HFFc6 (cell line): ENCODE results near the gene DNAAF8. TPM values are rescaled to one million over a fixed set of nuclear protein-coding genes. Genes with fewer than 3 reads are reported as not detected.

ENCODE experiments used
- DNase-seq: peaks from one replicate; pipeline ENCODE4 v3.0.0-alpha.2; 2018
- H3K27ac Mint-ChIP-seq: 2 replicates; pipeline ENCODE4 v1.8.0; 2020; ENCODE audit warnings: mild to moderate bottlenecking, mixed read lengths
- H3K27me3 Mint-ChIP-seq: 2 replicates; pipeline ENCODE4 v1.8.0; 2021; ENCODE audit warnings: mild to moderate bottlenecking, moderate library complexity, mixed read lengths; ENCODE audit not compliant: insufficient read depth
- H3K36me3 Mint-ChIP-seq: 2 replicates; pipeline ENCODE4 v1.8.0; 2021; ENCODE audit warnings: low read depth, mixed read lengths
- H3K4me1 Mint-ChIP-seq: 2 replicates; pipeline ENCODE4 v1.8.0; 2020; ENCODE audit warnings: low read depth, mixed read lengths
- H3K4me3 Mint-ChIP-seq: 2 replicates; pipeline ENCODE4 v1.8.0; 2020; ENCODE audit warnings: mild to moderate bottlenecking, moderate library complexity, mixed read lengths
- H3K9me3 Mint-ChIP-seq: 2 replicates; pipeline ENCODE4 v1.8.0; 2020; ENCODE audit warnings: mild to moderate bottlenecking, mixed read lengths
- total RNA-seq, 6 experiments: library from RNA; stranded (reverse); fragmentation: NEBNext Ultra II Directional; extraction: Animal tissue kit (Norgen Biotek cat#: 25700); gene quantifications; 2 replicates in 1 of 6; 3 replicates in 5 of 6; pipeline ENCODE4 v1.2.3, GENCODE V29; 2021
- TF ChIP-seq, protein P1 (sequence below): fragments of 200-600 bp; sonication (generic); IDR thresholded peaks from 2 replicates; pipeline ENCODE4 v1.5.0; 2021; ENCODE audit warnings: antibody characterized with exemption, mild to moderate bottlenecking

Gene DNAAF8
- total RNA-seq, 6 experiments from 2014 or later = 1.1 to 2.8 (median 1.6) TPM

DNA sequence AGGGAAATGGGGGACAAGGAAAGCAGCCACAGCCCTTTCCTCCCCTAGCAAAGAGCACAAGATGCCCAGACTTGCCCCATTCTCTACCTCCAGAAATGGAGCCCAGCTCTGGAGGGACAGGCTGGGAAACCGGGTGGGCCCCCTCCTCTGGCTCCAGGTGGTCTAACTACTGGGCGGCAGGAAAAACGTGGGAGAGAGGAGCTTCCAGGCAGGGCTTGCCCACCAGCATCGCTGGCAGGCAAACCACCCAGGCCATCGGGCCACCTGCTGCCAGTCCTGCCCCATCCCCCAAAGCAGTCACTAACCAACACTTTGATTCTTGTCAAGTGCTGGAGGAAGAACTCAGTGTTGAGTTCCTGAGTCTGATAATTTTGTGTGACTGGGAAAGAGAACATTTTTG, 15.9 kb upstream of the DNAAF8 start:
- peaks cover 10% of the 10 kb centered on the region for H3K36me3 Mint-ChIP-seq
- DNase-seq = no peak
- no peaks in the 10 kb centered on the region for H3K4me1 Mint-ChIP-seq
- H3K27ac Mint-ChIP-seq = no peak overlapping the region
- no peaks in the 10 kb centered on the region for H3K27me3 Mint-ChIP-seq
- TF ChIP-seq, protein P1, sequence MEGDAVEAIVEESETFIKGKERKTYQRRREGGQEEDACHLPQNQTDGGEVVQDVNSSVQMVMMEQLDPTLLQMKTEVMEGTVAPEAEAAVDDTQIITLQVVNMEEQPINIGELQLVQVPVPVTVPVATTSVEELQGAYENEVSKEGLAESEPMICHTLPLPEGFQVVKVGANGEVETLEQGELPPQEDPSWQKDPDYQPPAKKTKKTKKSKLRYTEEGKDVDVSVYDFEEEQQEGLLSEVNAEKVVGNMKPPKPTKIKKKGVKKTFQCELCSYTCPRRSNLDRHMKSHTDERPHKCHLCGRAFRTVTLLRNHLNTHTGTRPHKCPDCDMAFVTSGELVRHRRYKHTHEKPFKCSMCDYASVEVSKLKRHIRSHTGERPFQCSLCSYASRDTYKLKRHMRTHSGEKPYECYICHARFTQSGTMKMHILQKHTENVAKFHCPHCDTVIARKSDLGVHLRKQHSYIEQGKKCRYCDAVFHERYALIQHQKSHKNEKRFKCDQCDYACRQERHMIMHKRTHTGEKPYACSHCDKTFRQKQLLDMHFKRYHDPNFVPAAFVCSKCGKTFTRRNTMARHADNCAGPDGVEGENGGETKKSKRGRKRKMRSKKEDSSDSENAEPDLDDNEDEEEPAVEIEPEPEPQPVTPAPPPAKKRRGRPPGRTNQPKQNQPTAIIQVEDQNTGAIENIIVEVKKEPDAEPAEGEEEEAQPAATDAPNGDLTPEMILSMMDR = no peak
- H3K4me3 Mint-ChIP-seq = no peak overlapping the region
- no peaks in the 10 kb centered on the region for H3K9me3 Mint-ChIP-seq

- no peaks in the 10 kb centered on the region for H3K27me3 Mint-ChIP-seq
- no peak overlapping the region for H3K4me3 Mint-ChIP-seq
- H3K36me3 Mint-ChIP-seq = peaks cover 1% of the 10 kb centered on the region
- H3K9me3 Mint-ChIP-seq = no peaks in the 10 kb centered on the region
- no peaks in the 10 kb centered on the region for H3K4me1 Mint-ChIP-seq
- no peak for DNase-seq
- H3K27ac Mint-ChIP-seq = no peak overlapping the region
- TF ChIP-seq, protein P1 = no peak
These were observed 11.1 kb upstream of the DNAAF8 start for GRCh38 chr16:4723071-4723767.

GRCh38 chr16:4724661-4725270, 9.6 kb upstream of the DNAAF8 start:
- TF ChIP-seq, protein P1 = no peak
- no peaks in the 10 kb centered on the region for H3K4me1 Mint-ChIP-seq
- no peaks in the 10 kb centered on the region for H3K27me3 Mint-ChIP-seq

GRCh38 chr16:4726616-4727015, 7.7 kb upstream of the DNAAF8 start:
- DNase-seq = no peak
- Mint-ChIP-seq H3K4me3 (no peak overlapping the region), H3K9me3 (no peaks in the 10 kb centered on the region), H3K27ac (no peak overlapping the region), H3K4me1 (no peaks in the 10 kb centered on the region), H3K27me3 (no peaks in the 10 kb centered on the region), H3K36me3 (peaks cover 4% of the 10 kb centered on the region; the same call in 1 of the 2 replicates)
- TF ChIP-seq, protein P1 = no peak

More at GRCh38 chr16:4724661-4725270, 9.6 kb upstream of the DNAAF8 start:
- no peak for DNase-seq
- H3K4me3 Mint-ChIP-seq = no peak overlapping the region
- H3K36me3 Mint-ChIP-seq = no peaks in the 10 kb centered on the region
- no peak overlapping the region for H3K27ac Mint-ChIP-seq
- H3K9me3 Mint-ChIP-seq = no peaks in the 10 kb centered on the region

GRCh38 chr16:4728676-4729075, 5.7 kb upstream of the DNAAF8 start:
- H3K9me3 Mint-ChIP-seq = no peaks in the 10 kb centered on the region
- H3K27ac Mint-ChIP-seq = no peak overlapping the region
- no peak for DNase-seq
- H3K4me3 Mint-ChIP-seq = no peak overlapping the region
- H3K27me3 Mint-ChIP-seq = no peaks in the 10 kb centered on the region; the same call in 1 of the 2 replicates
- TF ChIP-seq, protein P1 = no peak
- H3K36me3 Mint-ChIP-seq = peaks cover 9% of the 10 kb centered on the region
- peaks cover 7% of the 10 kb centered on the region for H3K4me1 Mint-ChIP-seq
